Endothelial cell of umbilical vein (primary cell): Measurements from ENCODE around the gene ATP5MC2. TPM values are rescaled to one million over a fixed set of nuclear protein-coding genes. Genes with fewer than 3 reads are reported as not detected.

ENCODE experiments used
- BruUV-seq: library from RNA; stranded (reverse); fragments of 400-500 nt; replicated peaks from 2 replicates; lab custom pipeline; 2021; lab: Mats Ljungman, UMichigan
- CTCF ChIA-PET: fragments of 300-600, 350-600 bp; sonication (Branson Sonifier 250); formaldehyde crosslinking; loops from one replicate; lab custom pipeline; 2021; ENCODE audit warnings: antibody characterized with exemption, inconsistent platforms; lab: Charles Lee
- POLR2A ChIA-PET: fragments of 300-600, 350-600 bp; sonication (Branson Sonifier 250); formaldehyde crosslinking; loops from one replicate; lab custom pipeline; 2021; ENCODE audit warnings: antibody characterized with exemption, inconsistent platforms; lab: Charles Lee
- DNase-seq: peaks from one replicate; pipeline ENCODE4 v3.0.0-alpha.2; 2011; ENCODE audit warnings: low read depth, low spot score
- FAIRE-seq: peaks from 2 replicates; lab custom pipeline; 2011; peaks lifted over from hg19 to GRCh38; lab: Jason Lieb, UNC
- H2AFZ ChIP-seq: 2 replicates; pipeline ENCODE4 v1.6.0; 2012; ENCODE audit warnings: low read depth, low read length, control low read depth, inconsistent platforms
- H3K27ac ChIP-seq: 2 replicates; pipeline ENCODE4 v1.5.1; 2011; ENCODE audit warnings: low read depth, mild to moderate bottlenecking, control low read depth, low read length, moderate library complexity; ENCODE audit not compliant: insufficient read depth
- H3K27me3 ChIP-seq, 2 experiments: 2 replicates each; pipeline versions ENCODE4 v1.6.0 to v1.6.1; 2011; ENCODE audit warnings: low read length in 2 of 2, mixed read lengths in 1 of 2; ENCODE audit not compliant: control insufficient read depth in 2 of 2, insufficient read depth in 2 of 2
- H3K36me3 ChIP-seq, 2 experiments: 2 replicates in 1 of 2; 3 replicates in 1 of 2; pipeline ENCODE4 v1.5.1; 2011; ENCODE audit warnings: low read length in 2 of 2, mild to moderate bottlenecking in 1 of 2, moderate library complexity in 1 of 2; ENCODE audit not compliant: control insufficient read depth in 2 of 2, insufficient read depth in 2 of 2; ENCODE audit errors: extremely low read depth in 1 of 2
- H3K4me1 ChIP-seq: 3 replicates; pipeline ENCODE4 v1.5.1; 2011; ENCODE audit warnings: mild to moderate bottlenecking, low read length; ENCODE audit not compliant: control insufficient read depth, insufficient read depth; ENCODE audit errors: extremely low read depth
- H3K4me2 ChIP-seq: 2 replicates; pipeline ENCODE4 v1.6.1; 2011; ENCODE audit warnings: low read length, control low read depth, mixed read lengths; ENCODE audit not compliant: insufficient read depth
- H3K4me3 ChIP-seq, 3 experiments: fragments of 200-600 bp in 1 of 3; sonication (generic), shearing (Covaris generic) in 1 of 3; replicated peaks in 1 of 3; 2 replicates each; pipeline ENCODE4 v1.5.1; 2011 to 2016; ENCODE audit warnings: control low read depth in 3 of 3, low read length in 3 of 3, mild to moderate bottlenecking in 2 of 3, inconsistent platforms in 1 of 3, low read depth in 1 of 3, moderate library complexity in 1 of 3; ENCODE audit not compliant: insufficient read depth in 1 of 3
- H3K79me2 ChIP-seq: 2 replicates; pipeline ENCODE4 v1.6.0; 2012; ENCODE audit warnings: low read length, inconsistent platforms; ENCODE audit not compliant: control insufficient read depth, insufficient read depth
- H3K9ac ChIP-seq: replicated peaks from 2 replicates; pipeline ENCODE3; 2011; ENCODE audit warnings: low read length, control low read depth; ENCODE audit not compliant: insufficient read depth; ENCODE audit errors: extremely low read depth
- H3K9me1 ChIP-seq: replicated peaks from 3 replicates; pipeline ENCODE4 v1.6.0; 2011; ENCODE audit warnings: mild to moderate bottlenecking, low read length; ENCODE audit not compliant: control insufficient read depth, insufficient read depth; ENCODE audit errors: extremely low read depth
- H3K9me3 ChIP-seq: replicated peaks from 2 replicates; pipeline ENCODE4 v1.5.1; 2012; ENCODE audit warnings: low read length, inconsistent platforms; ENCODE audit not compliant: control insufficient read depth, insufficient read depth
- H4K20me1 ChIP-seq: replicated peaks from 2 replicates; pipeline ENCODE3; 2011; ENCODE audit warnings: mild to moderate bottlenecking, low read length; ENCODE audit not compliant: control insufficient read depth, insufficient read depth; ENCODE audit errors: extremely low read depth
- EZH2 ChIP-seq: IDR thresholded peaks from 2 replicates; pipeline ENCODE4 v1.6.1; 2012; ENCODE audit warnings: borderline replicate concordance, low read depth, mild to moderate bottlenecking, moderate library complexity, low read length, inconsistent platforms; ENCODE audit not compliant: severe bottlenecking
- GATA2 ChIP-seq: IDR thresholded peaks from 2 replicates; pipeline ENCODE4 v1.7.0; 2011; ENCODE audit warnings: low read depth, mild to moderate bottlenecking, moderate library complexity, mixed read lengths, low read length; ENCODE audit not compliant: insufficient read length, insufficient read depth
- JUN ChIP-seq: IDR thresholded peaks from 2 replicates; pipeline ENCODE4 v1.6.1; 2011; ENCODE audit warnings: borderline replicate concordance, low read depth; ENCODE audit not compliant: insufficient read length, insufficient read depth
- MYC ChIP-seq: IDR thresholded peaks from one replicate; pipeline ENCODE4 v1.6.1; 2011; ENCODE audit warnings: mild to moderate bottlenecking, low read depth, low read length
- POLR2A ChIP-seq: IDR thresholded peaks from 2 replicates; pipeline ENCODE4 v1.6.1; 2012; ENCODE audit warnings: low read depth, mild to moderate bottlenecking, control low read depth, low read length
- POLR2AphosphoS5 ChIP-seq: IDR thresholded peaks from 2 replicates; pipeline ENCODE4 v1.6.1; 2012; ENCODE audit warnings: low read depth, mild to moderate bottlenecking, control low read depth, low read length, moderate library complexity; ENCODE audit not compliant: insufficient read depth
- dilution Hi-C: fragments of 300-500 bp; cut with MboI; formaldehyde crosslinking; loops from one replicate; pipeline ENCODE4 v1.15.0; 2019; ENCODE audit warnings: low sequenced_read_pairs; ENCODE audit not compliant: extremely low pct_ligation_motif_present
- intact Hi-C: fragments of 100-400 bp; cut with micrococcal nuclease; formaldehyde crosslinking; loops from one replicate; pipeline ENCODE4 v1.10.0; 2022
- polyA plus RNA-seq, 4 experiments: library from polyadenylated mRNA; depleted of rRNA in 3 of 4; stranded (reverse) in 3 of 4; unstranded in 1 of 4; fragments of >200 nt; gene quantifications; 2 replicates each; pipeline versions ENCODE4 v1.2.1 to v1.2.3, GENCODE V29; 2011 to 2012; ENCODE audit warnings: missing spikeins in 1 of 4
- total RNA-seq: library from RNA; stranded (reverse); gene quantifications from 2 replicates; pipeline ENCODE4 v1.2.3, GENCODE V29; 2021
- TF ChIP-seq, protein P1 (sequence below): IDR thresholded peaks from 2 replicates; pipeline ENCODE4 v1.6.1; 2011; ENCODE audit not compliant: insufficient read depth, insufficient read length
- TF ChIP-seq, protein P2 (sequence below), 2 donors: IDR thresholded peaks; 1 replicate in 1 of 2; 2 replicates in 1 of 2; pipeline ENCODE4 v1.5.1; 2011; ENCODE audit warnings: low read length in 2 of 2, mild to moderate bottlenecking in 2 of 2, moderate library complexity in 2 of 2, control low read depth in 1 of 2, inconsistent platforms in 1 of 2, low read depth in 1 of 2; ENCODE audit not compliant: insufficient read depth in 1 of 2; ENCODE audit errors: extremely low read depth in 1 of 2

Gene ATP5MC2
- total and polyA plus RNA-seq, 2 donors (not counting 3 experiments of a cell fraction or from before 2014, with no cell fraction given): 402 to 820 TPM

DNA sequence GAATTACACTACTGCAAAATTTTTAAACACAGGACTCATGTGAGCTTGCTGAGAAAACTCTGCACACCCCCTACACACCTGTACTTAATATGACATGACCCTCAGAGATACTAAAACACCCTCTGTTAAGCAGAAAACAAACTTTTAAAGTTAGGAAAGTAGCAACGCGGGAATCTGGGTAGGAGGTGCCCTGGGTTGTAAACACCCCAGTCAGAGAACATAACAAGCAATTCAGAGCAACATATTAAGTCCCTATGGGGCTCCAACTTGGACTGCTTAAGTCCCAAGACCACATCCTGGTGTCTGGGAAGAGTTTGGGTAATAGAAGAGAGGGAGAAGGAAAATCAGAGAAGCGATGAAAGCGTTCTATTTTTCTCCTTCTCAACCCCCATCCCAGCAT is 50.9 kb downstream of the ATP5MC2 start:
- no peaks in the 10 kb centered on the region for H3K27me3 ChIP-seq
- H3K79me2 ChIP-seq: peaks cover 54% of the 10 kb centered on the region

GRCh38 chr12:53624458-53624857 is 51.4 kb downstream of the ATP5MC2 start:
- Histone ChIP-seq H3K4me3 (peak overlapping the region; percentile 61 to 97 (median 87)), H2AFZ (no peak overlapping the region), H3K9me3 (no peaks in the 10 kb centered on the region), H3K9me1 (no peaks in the 10 kb centered on the region), H3K4me1 (peaks cover 29% of the 10 kb centered on the region), H3K27ac (peak overlapping the region; percentile 86), H3K27me3 (no peaks in the 10 kb centered on the region), H3K9ac (peak overlapping the region; percentile 95), H3K79me2 (peaks cover 59% of the 10 kb centered on the region), H4K20me1 (no peaks in the 10 kb centered on the region), H3K36me3 (no peaks in the 10 kb centered on the region), H3K4me2 (peak overlapping the region; percentile 100)
- DNase-seq (no peak), FAIRE-seq (no peak)
- BruUV-seq: no TSS peak
- dilution Hi-C loops (no loop called here), intact Hi-C loops (loop anchor here (2.0 kb wide), 1 partner anchor 28 kb away; no protein-coding TSS in a partner anchor)
- POLR2A ChIA-PET: interaction anchor here (0.6 to 0.8 kb wide), 2 partner anchors 36 to 93 kb away, joined by 3 to 4 read pairs; no protein-coding TSS in a partner anchor
- TF ChIP-seq, protein P1, sequence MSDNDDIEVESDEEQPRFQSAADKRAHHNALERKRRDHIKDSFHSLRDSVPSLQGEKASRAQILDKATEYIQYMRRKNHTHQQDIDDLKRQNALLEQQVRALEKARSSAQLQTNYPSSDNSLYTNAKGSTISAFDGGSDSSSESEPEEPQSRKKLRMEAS: no peak
- TF ChIP-seq, protein P2, sequence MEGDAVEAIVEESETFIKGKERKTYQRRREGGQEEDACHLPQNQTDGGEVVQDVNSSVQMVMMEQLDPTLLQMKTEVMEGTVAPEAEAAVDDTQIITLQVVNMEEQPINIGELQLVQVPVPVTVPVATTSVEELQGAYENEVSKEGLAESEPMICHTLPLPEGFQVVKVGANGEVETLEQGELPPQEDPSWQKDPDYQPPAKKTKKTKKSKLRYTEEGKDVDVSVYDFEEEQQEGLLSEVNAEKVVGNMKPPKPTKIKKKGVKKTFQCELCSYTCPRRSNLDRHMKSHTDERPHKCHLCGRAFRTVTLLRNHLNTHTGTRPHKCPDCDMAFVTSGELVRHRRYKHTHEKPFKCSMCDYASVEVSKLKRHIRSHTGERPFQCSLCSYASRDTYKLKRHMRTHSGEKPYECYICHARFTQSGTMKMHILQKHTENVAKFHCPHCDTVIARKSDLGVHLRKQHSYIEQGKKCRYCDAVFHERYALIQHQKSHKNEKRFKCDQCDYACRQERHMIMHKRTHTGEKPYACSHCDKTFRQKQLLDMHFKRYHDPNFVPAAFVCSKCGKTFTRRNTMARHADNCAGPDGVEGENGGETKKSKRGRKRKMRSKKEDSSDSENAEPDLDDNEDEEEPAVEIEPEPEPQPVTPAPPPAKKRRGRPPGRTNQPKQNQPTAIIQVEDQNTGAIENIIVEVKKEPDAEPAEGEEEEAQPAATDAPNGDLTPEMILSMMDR (IDR thresholded peaks at IDR 0.05; ENCODE audit: extremely low read depth in 1 of 2, insufficient read depth in 1 of 2, low read depth in 1 of 2, low read length in 2 of 2): no peak
- TF ChIP-seq GATA2: no peak
- TF ChIP-seq MYC: no peak
- no peak for TF ChIP-seq EZH2
- no peak for TF ChIP-seq JUN
- CTCF ChIA-PET: interaction anchor here (1.1 to 3.9 kb wide), 7 partner anchors 10 to 81 kb away, joined by 3 to 28 read pairs (median 6); partner anchors contain the start of gene ATP5MC2

More for the DNA sequence above, 50.9 kb downstream of the ATP5MC2 start:
- BruUV-seq: TSS peak; percentile 22
- ChIA-PET POLR2A (interaction anchor here (0.5 to 1.2 kb wide), 2 partner anchors 43 to 67 kb away, joined by 3 to 4 read pairs; no protein-coding TSS in a partner anchor), CTCF (interaction anchor here (1.3 to 3.9 kb wide), 4 partner anchors 9 to 121 kb away, joined by 4 to 28 read pairs (median 10); partner anchors contain the start of gene ATP5MC2)
- FAIRE-seq: no peak
- Histone ChIP-seq H3K27ac (peak overlapping the region; percentile 86), H3K9me3 (no peaks in the 10 kb centered on the region), H3K4me1 (peaks cover 29% of the 10 kb centered on the region), H3K4me2 (peak overlapping the region; percentile 100), H3K9ac (peak overlapping the region; percentile 95), H3K36me3 (no peaks in the 10 kb centered on the region), H3K4me3 (peak overlapping the region; percentile 61 to 97 (median 87)), H4K20me1 (no peaks in the 10 kb centered on the region), H3K9me1 (no peaks in the 10 kb centered on the region), H2AFZ (no peak overlapping the region)
- intact Hi-C loops (loop anchor here (2.0 kb wide), 1 partner anchor 28 kb away; no protein-coding TSS in a partner anchor), dilution Hi-C loops (no loop called here)
- TF ChIP-seq, protein P2 (IDR thresholded peaks at IDR 0.05; ENCODE audit: extremely low read depth in 1 of 2, insufficient read depth in 1 of 2, low read depth in 1 of 2, low read length in 2 of 2): no peak
- TF ChIP-seq POLR2A (peak; percentile 22), POLR2AphosphoS5 (no peak), MYC (no peak)
- DNase-seq: peak; percentile 36
